Fibroblast of the aortic adventitia (primary cell): ENCODE measurements around the gene YBX2. TPM values are rescaled to one million over a fixed set of nuclear protein-coding genes. Genes with fewer than 3 reads are reported as not detected.

ENCODE experiments used
- DNase-seq: peaks from one replicate; pipeline ENCODE4 v3.0.0-alpha.2; 2010; ENCODE audit warnings: low read depth
- H3K4me3 ChIP-seq: 2 replicates; pipeline ENCODE4 v1.5.1; 2011; ENCODE audit warnings: low read depth, mild to moderate bottlenecking, control low read depth, low read length, moderate library complexity
- total RNA-seq: library from RNA; depleted of rRNA; stranded (reverse); fragments of >200 nt; gene quantifications from 2 replicates; pipeline ENCODE4 v1.2.3, GENCODE V29; 2012; ENCODE audit warnings: low replicate concordance
- TF ChIP-seq, protein P1 (sequence below): IDR thresholded peaks from 2 replicates; pipeline ENCODE4 v1.5.1; 2011; ENCODE audit warnings: mild to moderate bottlenecking, low read length, control low read depth, inconsistent platforms; ENCODE audit not compliant: insufficient read depth

Gene YBX2
- total RNA-seq, 1 donor = not detected

DNA sequence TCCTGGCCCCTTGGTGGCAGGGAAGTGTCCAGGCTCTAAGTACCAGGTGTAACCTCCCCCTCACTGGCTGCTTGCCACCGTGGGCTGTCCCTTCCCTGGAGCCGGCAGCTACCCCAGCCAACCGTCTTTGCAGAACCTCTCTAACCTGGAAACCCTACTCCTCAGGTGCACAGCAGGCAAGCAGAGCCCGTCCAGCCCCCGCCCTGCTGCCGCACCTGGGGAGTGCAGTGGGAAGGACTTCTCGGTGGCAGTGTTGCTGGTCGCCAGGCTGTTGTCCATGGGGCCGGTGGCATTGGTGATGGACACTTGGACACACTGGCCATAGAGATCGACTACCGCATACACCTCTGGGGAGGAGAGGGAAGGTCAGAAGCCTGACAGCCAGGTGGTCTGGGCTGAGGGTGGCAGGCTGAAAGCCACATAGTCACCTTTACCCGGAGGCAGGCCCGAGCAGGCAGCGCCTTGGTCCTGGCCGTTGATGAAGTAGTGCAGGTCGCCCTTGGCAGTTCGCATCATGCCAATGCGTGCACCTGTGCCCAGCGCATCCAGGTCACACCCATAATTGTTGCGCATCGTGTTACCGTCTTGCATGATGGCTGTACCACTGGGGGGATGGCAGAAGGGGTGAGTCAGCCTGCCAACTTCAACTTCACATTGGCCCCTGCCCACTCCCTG is 28.2 kb upstream of the YBX2 start:
- TF ChIP-seq, protein P1, sequence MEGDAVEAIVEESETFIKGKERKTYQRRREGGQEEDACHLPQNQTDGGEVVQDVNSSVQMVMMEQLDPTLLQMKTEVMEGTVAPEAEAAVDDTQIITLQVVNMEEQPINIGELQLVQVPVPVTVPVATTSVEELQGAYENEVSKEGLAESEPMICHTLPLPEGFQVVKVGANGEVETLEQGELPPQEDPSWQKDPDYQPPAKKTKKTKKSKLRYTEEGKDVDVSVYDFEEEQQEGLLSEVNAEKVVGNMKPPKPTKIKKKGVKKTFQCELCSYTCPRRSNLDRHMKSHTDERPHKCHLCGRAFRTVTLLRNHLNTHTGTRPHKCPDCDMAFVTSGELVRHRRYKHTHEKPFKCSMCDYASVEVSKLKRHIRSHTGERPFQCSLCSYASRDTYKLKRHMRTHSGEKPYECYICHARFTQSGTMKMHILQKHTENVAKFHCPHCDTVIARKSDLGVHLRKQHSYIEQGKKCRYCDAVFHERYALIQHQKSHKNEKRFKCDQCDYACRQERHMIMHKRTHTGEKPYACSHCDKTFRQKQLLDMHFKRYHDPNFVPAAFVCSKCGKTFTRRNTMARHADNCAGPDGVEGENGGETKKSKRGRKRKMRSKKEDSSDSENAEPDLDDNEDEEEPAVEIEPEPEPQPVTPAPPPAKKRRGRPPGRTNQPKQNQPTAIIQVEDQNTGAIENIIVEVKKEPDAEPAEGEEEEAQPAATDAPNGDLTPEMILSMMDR = no peak
- no peak for DNase-seq
- no peak overlapping the region for H3K4me3 ChIP-seq

DNA sequence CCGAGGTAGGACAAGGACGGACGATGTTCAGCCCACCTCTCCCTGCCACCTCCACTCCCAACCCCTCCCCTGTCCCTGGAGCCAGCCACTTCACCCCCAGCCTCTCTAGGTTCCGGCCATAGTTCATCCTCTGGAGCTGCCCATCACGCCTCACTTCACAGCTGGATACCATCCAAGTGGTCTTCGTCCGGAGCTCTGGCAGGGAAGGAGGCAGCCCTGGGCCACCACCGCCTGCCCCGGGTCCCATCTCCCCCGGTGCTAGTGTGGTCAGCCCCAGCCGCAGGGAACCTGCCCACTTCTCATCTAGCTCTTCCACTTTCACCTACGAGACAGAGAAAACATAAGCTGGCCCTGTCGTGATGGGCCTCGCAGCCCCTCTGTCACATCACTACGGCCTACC is 27.0 kb upstream of the YBX2 start:
- H3K4me3 ChIP-seq = no peak overlapping the region
- TF ChIP-seq, protein P1 = no peak
- DNase-seq = no peak

DNA sequence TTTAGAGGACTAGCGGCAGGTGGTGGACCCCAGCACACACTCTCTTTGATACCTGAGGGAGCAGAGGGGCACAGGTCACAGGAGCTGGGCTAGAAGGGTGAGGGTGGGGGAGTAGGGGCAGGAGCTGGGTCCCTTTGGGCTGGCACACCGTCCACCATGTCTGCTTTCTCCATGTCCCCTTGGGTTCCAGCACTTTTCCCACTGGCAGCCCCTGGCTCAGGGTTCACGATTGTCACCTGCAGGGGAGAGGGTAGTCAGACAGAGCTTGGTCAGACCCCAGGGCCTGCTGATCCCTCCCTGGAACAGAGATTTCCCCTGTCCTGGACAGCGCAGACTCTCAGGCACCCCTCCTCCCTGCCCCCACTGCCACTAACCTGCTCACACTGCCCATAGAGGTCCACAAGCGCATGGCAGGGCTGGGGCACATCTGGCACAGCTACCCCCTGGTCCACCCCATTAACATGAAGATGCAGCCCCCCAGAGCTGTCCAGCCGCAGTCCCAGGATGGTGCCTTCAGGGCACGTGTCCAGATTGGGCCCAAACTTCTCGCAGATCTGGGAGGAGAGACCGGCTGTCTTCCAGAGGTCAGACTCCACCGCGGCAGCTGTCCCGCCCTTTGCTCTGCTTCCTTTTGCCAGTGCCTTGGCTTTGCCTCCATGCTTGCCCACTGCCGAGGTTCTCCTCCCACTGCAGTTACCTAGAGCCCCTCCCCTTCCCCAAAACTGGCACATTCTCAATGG is 23.9 kb upstream of the YBX2 start:
- TF ChIP-seq, protein P1 = no peak
- no peak overlapping the region for H3K4me3 ChIP-seq
- no peak for DNase-seq

DNA sequence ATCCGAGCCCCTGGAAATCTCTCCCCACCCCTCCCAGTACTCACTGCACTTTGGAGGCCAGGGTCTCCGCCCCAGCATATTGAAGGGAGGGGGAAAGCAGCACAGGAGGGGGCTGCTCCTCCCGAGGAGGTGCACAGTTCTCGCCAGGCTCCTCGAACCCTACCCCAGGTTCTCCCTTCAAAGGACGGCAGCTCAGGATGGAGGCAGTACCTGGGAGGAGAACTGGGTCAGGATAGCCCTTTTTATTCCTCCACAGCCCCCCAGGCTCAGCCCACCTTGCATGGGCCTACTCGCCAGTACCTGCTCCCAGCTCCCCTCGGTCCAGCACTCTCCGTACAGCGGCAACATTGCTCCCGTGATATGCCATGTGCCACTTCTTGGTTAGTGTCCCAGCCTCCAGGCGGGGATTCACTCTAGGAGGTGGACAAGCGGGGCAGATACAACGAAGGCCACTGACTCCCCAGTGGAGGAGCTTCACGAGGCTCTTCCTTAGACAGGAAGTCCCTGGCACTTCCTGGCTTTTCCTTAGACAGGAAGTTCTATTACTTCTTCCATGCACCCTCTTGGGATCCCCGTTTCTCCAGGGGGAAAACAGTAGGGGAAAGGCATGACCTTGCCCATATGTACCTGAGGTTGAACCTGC is 22.8 kb upstream of the YBX2 start:
- no peak for DNase-seq
- H3K4me3 ChIP-seq = no peak overlapping the region
- TF ChIP-seq, protein P1 = no peak

DNA sequence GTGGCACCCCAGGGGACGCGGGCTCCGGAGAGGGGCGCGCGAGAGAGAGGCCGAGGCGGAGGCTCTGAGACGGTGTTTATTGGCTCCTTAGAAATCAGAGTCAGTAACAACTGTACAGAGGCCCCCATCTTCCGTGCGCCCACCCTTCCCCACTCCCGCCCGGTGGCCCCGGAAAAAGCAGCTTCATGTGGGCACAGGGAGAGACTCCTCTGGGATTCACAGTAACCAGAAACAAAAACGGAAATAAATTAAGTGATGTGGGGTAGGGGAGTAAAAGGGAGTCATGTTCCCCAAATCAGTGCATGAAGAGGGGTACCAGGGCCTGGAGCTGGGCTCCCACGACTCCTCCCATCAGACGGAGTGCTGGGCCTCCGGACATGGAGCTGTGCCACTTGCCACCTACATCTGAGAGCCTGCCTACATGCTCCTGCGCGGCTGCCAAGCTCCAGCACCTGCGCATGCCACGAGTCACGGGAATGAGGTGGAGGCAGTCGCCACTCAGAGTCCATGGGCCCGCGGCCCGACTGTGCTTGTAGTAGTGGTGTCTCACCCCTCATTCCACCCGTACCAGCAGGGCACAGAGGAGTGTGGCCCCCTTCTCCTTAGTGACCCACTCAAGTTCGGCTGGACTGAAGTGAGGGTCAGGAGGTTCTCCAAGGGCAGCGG is 21.3 kb upstream of the YBX2 start:
- TF ChIP-seq, protein P1 = no peak
- DNase-seq = no peak
- peak overlapping the region; percentile 90 for H3K4me3 ChIP-seq

DNA sequence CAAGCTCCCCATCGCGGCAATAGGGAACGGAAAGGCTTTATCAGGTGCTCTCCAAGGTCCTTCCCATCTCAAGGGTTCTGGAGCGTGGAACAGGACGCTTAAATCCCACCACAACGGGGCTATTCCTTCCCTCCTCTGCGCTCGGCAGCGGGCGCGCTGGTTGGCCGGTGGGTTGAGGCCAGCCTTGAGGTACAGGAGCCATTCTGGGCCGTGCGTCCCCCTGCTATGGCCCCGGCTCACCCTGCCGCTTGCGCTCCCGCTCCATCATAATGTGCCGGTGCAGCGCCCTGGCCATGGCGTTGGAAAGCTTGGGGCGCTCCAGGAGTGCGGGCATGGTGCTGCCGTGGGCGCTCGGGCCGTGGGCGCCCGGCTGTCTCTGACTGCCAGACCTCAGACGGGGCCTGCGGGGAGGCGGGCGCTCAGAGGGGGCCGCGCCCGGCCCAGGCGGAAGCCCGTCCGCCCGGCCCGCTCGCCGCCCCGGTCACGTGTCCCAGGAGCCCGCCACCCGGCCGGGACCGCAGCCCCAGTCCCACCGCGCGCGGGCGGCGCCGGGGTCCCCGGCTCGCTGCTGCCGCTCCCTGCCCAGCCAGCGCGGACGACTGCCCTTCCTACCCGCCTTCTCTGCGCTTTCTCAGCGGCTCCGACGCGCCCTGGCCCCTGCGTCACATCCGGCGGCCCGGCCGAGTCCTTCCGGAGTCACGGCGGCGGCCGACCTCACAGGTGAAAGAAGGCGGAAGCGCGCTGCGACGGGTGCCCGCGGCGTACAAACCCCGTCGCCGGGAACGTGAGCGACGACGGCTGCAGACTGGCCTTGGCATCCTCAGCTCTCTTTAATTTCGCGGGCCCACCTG is 20.5 kb upstream of the YBX2 start, which contains the start of gene GPS2:
Gene GPS2, minus strand, starts transcription at position 642 of the 851 bp plus-strand sequence. Its CDS starts 308 bp downstream, at position 334.
- TF ChIP-seq, protein P1 = no peak
- peak within 1 kb of the TSS; percentile 90 for H3K4me3 ChIP-seq
- peak; percentile 67 for DNase-seq
